H1 (cell line): ENCODE data around the gene DENND2D. TPM values are rescaled to one million over a fixed set of nuclear protein-coding genes. Genes with fewer than 3 reads are reported as not detected.

Experiments
- CTCF ChIA-PET: fragments of 300-600 bp; sonication (Branson Sonifier 250); formaldehyde crosslinking; loops from one replicate; lab custom pipeline; 2021; ENCODE audit not compliant: partially characterized antibody; lab: Charles Lee
- POLR2A ChIA-PET: fragments of 300-600 bp; sonication (Branson Sonifier 250); formaldehyde crosslinking; loops from one replicate; lab custom pipeline; 2021; ENCODE audit warnings: inconsistent platforms; ENCODE audit not compliant: partially characterized antibody; lab: Charles Lee
- DNase-seq, 2 experiments: peaks; one replicate each; pipeline versions ENCODE4 v3.0.0 to v3.0.0-alpha.2; 2010 to 2022; ENCODE audit warnings: low spot score in 2 of 2, low read depth in 1 of 2, mixed read lengths in 1 of 2
- FAIRE-seq: peaks from 2 replicates; lab custom pipeline; 2011; peaks lifted over from hg19 to GRCh38; lab: Jason Lieb, UNC
- H2AFZ ChIP-seq: 2 replicates; pipeline ENCODE4 v1.8.1; 2012; ENCODE audit warnings: low read length, inconsistent platforms
- H2AK5ac ChIP-seq: 2 replicates; pipeline ENCODE4 v1.6.1; 2013; ENCODE audit warnings: low read depth, low read length
- H2BK120ac ChIP-seq: replicated peaks from 2 replicates; pipeline ENCODE3; 2013; ENCODE audit warnings: low read depth, low read length, inconsistent platforms
- H2BK12ac ChIP-seq: 2 replicates; pipeline ENCODE4 v1.6.1; 2013; ENCODE audit warnings: low read depth, low read length
- H2BK15ac ChIP-seq: 2 replicates; pipeline ENCODE4 v1.6.1; 2013; ENCODE audit warnings: low read length
- H2BK20ac ChIP-seq: 2 replicates; pipeline ENCODE4 v1.6.1; 2013; ENCODE audit warnings: low read length
- H2BK5ac ChIP-seq: 2 replicates; pipeline ENCODE4 v1.6.1; 2013; ENCODE audit warnings: low read depth, low read length
- H3K14ac ChIP-seq: 2 replicates; pipeline ENCODE4 v1.6.1; 2013; ENCODE audit warnings: inconsistent platforms; ENCODE audit not compliant: insufficient read length
- H3K18ac ChIP-seq: 2 replicates; pipeline ENCODE4 v1.6.1; 2013; ENCODE audit warnings: low read length; ENCODE audit errors: extremely low read depth
- H3K23ac ChIP-seq: 2 replicates; pipeline ENCODE4 v1.6.1; 2013; ENCODE audit warnings: inconsistent platforms; ENCODE audit not compliant: insufficient read length
- H3K23me2 ChIP-seq: 2 replicates; pipeline ENCODE4 v1.6.1; 2013; ENCODE audit warnings: low read depth, low read length
- H3K27ac ChIP-seq: 2 replicates; pipeline ENCODE4 v1.6.1; 2011; ENCODE audit warnings: low read depth, low read length, inconsistent platforms
- H3K27me3 ChIP-seq, 4 experiments: replicated peaks in 1 of 4; 1 replicate in 1 of 4; 2 replicates in 3 of 4; pipeline versions ENCODE4 v1.6.1 to v1.8.1; 2011 to 2013; ENCODE audit warnings: low read length in 3 of 4, mild to moderate bottlenecking in 3 of 4, inconsistent platforms in 2 of 4, mixed read lengths in 2 of 4, moderate library complexity in 1 of 4; ENCODE audit not compliant: control insufficient read depth in 3 of 4, insufficient read depth in 3 of 4; ENCODE audit errors: extremely low read depth in 1 of 4
- H3K36me3 ChIP-seq, 4 experiments: 2 replicates each; pipeline versions ENCODE4 v1.6.1 to v1.8.1; 2011 to 2013; ENCODE audit warnings: mild to moderate bottlenecking in 4 of 4, low read length in 3 of 4, moderate library complexity in 2 of 4, control low read depth in 1 of 4, inconsistent platforms in 1 of 4; ENCODE audit not compliant: insufficient read depth in 4 of 4, control insufficient read depth in 2 of 4
- H3K4ac ChIP-seq: replicated peaks from 2 replicates; pipeline ENCODE3; 2013; ENCODE audit warnings: low read length, low read depth, mixed read lengths, inconsistent platforms; ENCODE audit not compliant: insufficient read length
- H3K4me1 ChIP-seq, 4 experiments: replicated peaks in 1 of 4; 1 replicate in 1 of 4; 2 replicates in 3 of 4; pipeline versions ENCODE4 v1.6.1 to v1.8.1; 2011 to 2013; ENCODE audit warnings: low read length in 3 of 4, inconsistent platforms in 2 of 4, mixed read lengths in 1 of 4; ENCODE audit not compliant: insufficient read depth in 4 of 4, control insufficient read depth in 3 of 4
- H3K4me2 ChIP-seq, 2 experiments: 2 replicates each; pipeline versions ENCODE4 v1.6.1 to v1.8.1; 2011 to 2013; ENCODE audit warnings: low read depth in 2 of 2, low read length in 2 of 2, control low read depth in 1 of 2, inconsistent platforms in 1 of 2, mild to moderate bottlenecking in 1 of 2; ENCODE audit not compliant: insufficient read depth in 1 of 2
- H3K4me3 ChIP-seq, 4 experiments: fragments of 200-600, 300-600 bp in 1 of 4; sonication (generic), shearing (Covaris generic), sonication (Bioruptor Twin) in 1 of 4; 2 replicates each; pipeline versions ENCODE4 v1.5.1 to v1.8.1; 2011 to 2016; ENCODE audit warnings: low read length in 4 of 4, low read depth in 3 of 4, control low read depth in 2 of 4, inconsistent platforms in 2 of 4, mild to moderate bottlenecking in 2 of 4, mixed read lengths in 1 of 4, moderate library complexity in 1 of 4; ENCODE audit not compliant: insufficient read depth in 2 of 4; ENCODE audit errors: extremely low read depth in 1 of 4
- H3K56ac ChIP-seq: replicated peaks from 2 replicates; pipeline ENCODE3; 2013; ENCODE audit warnings: low read depth, mild to moderate bottlenecking, mixed read lengths, low read length, inconsistent platforms; ENCODE audit not compliant: insufficient read length
- H3K79me1 ChIP-seq: 2 replicates; pipeline ENCODE4 v1.6.1; 2013; ENCODE audit warnings: low read depth, low read length, control low read depth
- H3K79me2 ChIP-seq, 2 experiments: 2 replicates each; pipeline versions ENCODE4 v1.6.1 to v1.8.1; 2012 to 2013; ENCODE audit warnings: low read length in 2 of 2, mild to moderate bottlenecking in 2 of 2, inconsistent platforms in 1 of 2; ENCODE audit not compliant: insufficient read depth in 2 of 2, control insufficient read depth in 1 of 2
- H3K9ac ChIP-seq, 4 experiments: replicated peaks in 1 of 4; 1 replicate in 1 of 4; 2 replicates in 3 of 4; pipeline versions ENCODE4 v1.6.1 to v1.8.1; 2011 to 2013; ENCODE audit warnings: low read depth in 3 of 4, low read length in 3 of 4, control low read depth in 2 of 4, mild to moderate bottlenecking in 2 of 4, moderate library complexity in 2 of 4, inconsistent platforms in 1 of 4; ENCODE audit errors: extremely low read depth in 1 of 4
- H3K9me3 ChIP-seq, 2 experiments: 2 replicates each; pipeline versions ENCODE4 v1.6.1 to v1.8.1; 2012 to 2013; ENCODE audit warnings: mild to moderate bottlenecking in 2 of 2, moderate library complexity in 2 of 2, control low read depth in 1 of 2, inconsistent platforms in 1 of 2, low read depth in 1 of 2, low read length in 1 of 2, mixed read lengths in 1 of 2; ENCODE audit not compliant: insufficient read depth in 2 of 2
- H4K20me1 ChIP-seq, 2 experiments: replicated peaks in 1 of 2; 2 replicates each; pipeline versions ENCODE3 to v1.8.1; 2011 to 2013; ENCODE audit warnings: inconsistent platforms in 2 of 2, low read length in 2 of 2, mild to moderate bottlenecking in 1 of 2; ENCODE audit not compliant: insufficient read depth in 2 of 2, control insufficient read depth in 1 of 2
- H4K5ac ChIP-seq: 2 replicates; pipeline ENCODE4 v1.6.1; 2013; ENCODE audit warnings: low read length, low read depth, mixed read lengths, inconsistent platforms; ENCODE audit not compliant: insufficient read length
- H4K8ac ChIP-seq: 2 replicates; pipeline ENCODE4 v1.8.0; 2013; ENCODE audit warnings: mild to moderate bottlenecking, moderate library complexity, low read length, inconsistent platforms; ENCODE audit not compliant: insufficient read depth; ENCODE audit errors: extremely low read depth
- H4K91ac ChIP-seq: replicated peaks from 2 replicates; pipeline ENCODE3; 2013; ENCODE audit warnings: low read length, mixed read lengths, inconsistent platforms; ENCODE audit not compliant: insufficient read length
- HDAC2 ChIP-seq, 2 experiments: fragments of 300-600 bp in 1 of 2; sonication (generic) in 1 of 2; IDR thresholded peaks; 2 replicates each; pipeline ENCODE4 v1.6.1; 2011 to 2012; ENCODE audit warnings: low read depth in 2 of 2, low read length in 2 of 2, mild to moderate bottlenecking in 2 of 2, moderate library complexity in 2 of 2, borderline replicate concordance in 1 of 2, inconsistent platforms in 1 of 2
- MAFK ChIP-seq: IDR thresholded peaks from 2 replicates; pipeline ENCODE4 v1.6.1; 2012; ENCODE audit warnings: low read depth, mild to moderate bottlenecking, improper control_type of control experiment, low read length
- RBBP5 ChIP-seq: IDR thresholded peaks from 2 replicates; pipeline ENCODE4 v1.7.1; 2012; ENCODE audit warnings: low read depth, mild to moderate bottlenecking, inconsistent platforms, low read length, moderate library complexity, borderline replicate concordance
- SIX5 ChIP-seq: IDR thresholded peaks from 2 replicates; pipeline ENCODE4 v1.6.1; 2011; ENCODE audit warnings: mild to moderate bottlenecking, low read depth, low read length
- WGBS, 2 experiments: shearing (Covaris generic) in 1 of 2; methylation state at CpG; one replicate each; pipeline versions ENCODE4 v1.1.6 to v1.1.7; 2013 to 2015; ENCODE audit warnings: low lambda C conversion rate in 2 of 2, mixed read lengths in 2 of 2, inconsistent platforms in 1 of 2, low coverage in 1 of 2, missing lambda C conversion rate in 1 of 2; ENCODE audit not compliant: insufficient replicate concordance in 2 of 2, insufficient coverage in 1 of 2, insufficient read length in 1 of 2; ENCODE audit errors: extremely low coverage in 1 of 2, missing lambda C conversion rate in 1 of 2; 5-methylcytosine and 5-hydroxymethylcytosine counted together
- polyA plus RNA-seq, 7 experiments: library from polyadenylated mRNA; depleted of rRNA in 3 of 7; stranded (reverse) in 5 of 7; unstranded in 2 of 7; fragments of >200 nt in 5 of 7; fragments of 200-250 nt in 2 of 7; gene quantifications; 1 replicate in 5 of 7; 2 replicates in 1 of 7; 4 replicates in 1 of 7; pipeline versions ENCODE4 v1.2.1 to v1.2.3, GENCODE V29; 2011 to 2013; ENCODE audit warnings: missing spikeins in 2 of 7, mixed read lengths in 2 of 7
- total RNA-seq: library from RNA; stranded (reverse); fragmentation: NEBNext Ultra II Directional; extraction: Animal tissue kit (Norgen Biotek cat#: 25700); gene quantifications from 2 replicates; pipeline ENCODE4 v1.2.1, GENCODE V29; 2021

DENND2D gene
- total and polyA plus RNA-seq, 2 of the 8 experiments (the other 6 are each of a cell fraction or from before 2014, with no cell fraction given) = 0.58 to 1.6 TPM

- no peak overlapping the region for H3K18ac ChIP-seq
- WGBS, 2 experiments = 76% methylated on average over 3 of the region's 3 CpGs; no CpG with 5 or more reads in 1 of the 2 experiments
- H2BK5ac ChIP-seq = no peak overlapping the region
- H2AFZ ChIP-seq = no peak overlapping the region
- FAIRE-seq (no peak), DNase-seq (no peak)
- H4K8ac ChIP-seq = no peak overlapping the region
- TF ChIP-seq RBBP5 (no peak), SIX5 (no peak), HDAC2 (IDR thresholded peaks at IDR 0.05; ENCODE audit: borderline replicate concordance in 1 of 2, low read depth in 2 of 2, low read length in 2 of 2) (no peak), MAFK (no peak)
- H2BK20ac ChIP-seq = no peak overlapping the region
- H2AK5ac ChIP-seq = no peak overlapping the region
- H3K56ac ChIP-seq = no peak overlapping the region
- no peaks in the 10 kb centered on the region for H3K79me1 ChIP-seq
- H2BK12ac ChIP-seq = no peak overlapping the region
- H3K4me3 ChIP-seq = no peak overlapping the region
- peaks cover 0 to 4% (median 0%) of the 10 kb centered on the region in 4 experiments; a peak in 2 of 7 replicates for H3K4me1 ChIP-seq
- H3K27me3 ChIP-seq = no peaks in the 10 kb centered on the region; a peak in 1 of 7 replicates
- POLR2A ChIA-PET = no interaction called here
- no peaks in the 10 kb centered on the region for H3K23me2 ChIP-seq
- no peak overlapping the region for H3K27ac ChIP-seq
- no peak overlapping the region for H2BK15ac ChIP-seq
- no peak overlapping the region for H3K14ac ChIP-seq
- no peak overlapping the region for H3K9ac ChIP-seq
- H4K20me1 ChIP-seq = no peaks in the 10 kb centered on the region
- H3K36me3 ChIP-seq = no peaks in the 10 kb centered on the region
- H3K79me2 ChIP-seq = no peaks in the 10 kb centered on the region
- no peak overlapping the region for H3K4me2 ChIP-seq
- no peaks in the 10 kb centered on the region for H3K9me3 ChIP-seq
- no peak overlapping the region for H4K91ac ChIP-seq
- no peak overlapping the region for H3K4ac ChIP-seq
- no peak overlapping the region for H3K23ac ChIP-seq
- CTCF ChIA-PET = interaction anchor here (0.9 to 2.6 kb wide), 7 partner anchors 10 to 949 kb away, joined by 3 to 9 read pairs (median 4); no protein-coding TSS in a partner anchor
- H4K5ac ChIP-seq = no peak overlapping the region
- H2BK120ac ChIP-seq = no peak overlapping the region
Observed at GRCh38 chr1:111236806-111237205, 36.4 kb upstream of the DENND2D start.
